IMR-90 (cell line): ENCODE data around the gene RDH11.

Source experiments
- CHD1 ChIP-seq: IDR thresholded peaks from 2 replicates; pipeline ENCODE4 v1.6.1; 2012; ENCODE audit warnings: low read depth, low read length, improper control_type of control experiment
- CTCF ChIP-seq: conservative IDR thresholded peaks from 2 replicates; pipeline ENCODE4 v1.5.1; 2012; ENCODE audit warnings: mild to moderate bottlenecking, low read depth, low read length, improper control_type of control experiment
- POLR2A ChIP-seq: IDR thresholded peaks from 2 replicates; pipeline ENCODE4 v1.6.1; 2012; ENCODE audit warnings: mild to moderate bottlenecking, low read depth, low read length
- RAD21 ChIP-seq: IDR thresholded peaks from 2 replicates; pipeline ENCODE4 v1.6.1; 2012; ENCODE audit warnings: low read length, improper control_type of control experiment
- TF ChIP-seq, protein P1 (sequence below): fragments of 150-350 bp; IDR thresholded peaks from 2 replicates; pipeline ENCODE4 v1.6.1; 2017; ENCODE audit warnings: mild to moderate bottlenecking, antibody characterized with exemption, low read length, low read depth

GRCh38 chr14:67679006-67679405 lies 16.6 kb downstream of the RDH11 start:
- TF ChIP-seq CTCF = no peak
- TF ChIP-seq POLR2A = no peak
- TF ChIP-seq CHD1 = no peak
- TF ChIP-seq, protein P1, sequence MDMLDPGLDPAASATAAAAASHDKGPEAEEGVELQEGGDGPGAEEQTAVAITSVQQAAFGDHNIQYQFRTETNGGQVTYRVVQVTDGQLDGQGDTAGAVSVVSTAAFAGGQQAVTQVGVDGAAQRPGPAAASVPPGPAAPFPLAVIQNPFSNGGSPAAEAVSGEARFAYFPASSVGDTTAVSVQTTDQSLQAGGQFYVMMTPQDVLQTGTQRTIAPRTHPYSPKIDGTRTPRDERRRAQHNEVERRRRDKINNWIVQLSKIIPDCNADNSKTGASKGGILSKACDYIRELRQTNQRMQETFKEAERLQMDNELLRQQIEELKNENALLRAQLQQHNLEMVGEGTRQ = no peak
- TF ChIP-seq RAD21 = no peak
